K562 (cell line): ENCODE measurements around the gene MAGI2. TPM values are rescaled to one million over a fixed set of nuclear protein-coding genes. Genes with fewer than 3 reads are reported as not detected.

Experiments
- ATAC-seq: fragments of 200-7000 bp; cut with Tn5 transposase; 3 replicates; pipeline ENCODE4 v1.9.1; 2020; ENCODE audit warnings: moderate library complexity
- BruUV-seq: library from RNA; stranded (reverse); fragments of 400-500 nt; replicated peaks from 2 replicates; lab custom pipeline; 2021; lab: Mats Ljungman, UMichigan
- CTCF ChIA-PET: fragments of 300-600 bp; formaldehyde crosslinking; extraction: SDS; loops from one replicate; lab custom pipeline; 2021; ENCODE audit warnings: low intra/inter-chr PET ratio; lab: Yijun Ruan, JAX
- POLR2A ChIA-PET: fragments of 300-600, 350-650 bp; sonication (Branson Sonifier 250); formaldehyde crosslinking; extraction: SDS; loops from one replicate; lab custom pipeline; 2021; ENCODE audit warnings: antibody characterized with exemption, inconsistent platforms; lab: Yijun Ruan, JAX
- DNase-seq, 4 experiments: peaks; one replicate each; pipeline versions ENCODE4 v3.0.0 to v3.0.0-alpha.2; 2011 to 2018; ENCODE audit warnings: low spot score in 3 of 4, mixed read lengths in 3 of 4; ENCODE audit errors: extremely low read depth in 1 of 4
- FAIRE-seq: peaks from 2 replicates; lab custom pipeline; 2011; peaks lifted over from hg19 to GRCh38; lab: Jason Lieb, UNC
- H2AFZ ChIP-seq: 2 replicates; pipeline ENCODE4 v1.6.0; 2011; ENCODE audit warnings: low read depth, low read length, control low read depth, inconsistent platforms
- H3K27ac ChIP-seq: fragments of 200-600 bp; 3 replicates; pipeline ENCODE4 v1.8.0; 2011; ENCODE audit warnings: low read depth, mild to moderate bottlenecking, control low read depth, inconsistent platforms, low read length, moderate library complexity, mixed read lengths; ENCODE audit errors: extremely low read depth
- H3K27me3 ChIP-seq, 2 experiments: fragments of 300-600 bp in 1 of 2; 2 replicates in 1 of 2; 3 replicates in 1 of 2; pipeline versions ENCODE4 v1.6.0 to v1.8.0; 2011; ENCODE audit warnings: inconsistent platforms in 2 of 2, low read length in 2 of 2, mild to moderate bottlenecking in 1 of 2, mixed read lengths in 1 of 2, moderate library complexity in 1 of 2; ENCODE audit not compliant: control insufficient read depth in 2 of 2, insufficient read depth in 2 of 2
- H3K36me3 ChIP-seq: fragments of 300-600 bp; 3 replicates; pipeline ENCODE4 v1.8.0; 2011; ENCODE audit warnings: mild to moderate bottlenecking, low read length, inconsistent platforms; ENCODE audit not compliant: control insufficient read depth, insufficient read depth
- H3K4me1 ChIP-seq, 2 experiments: fragments of 200-600 bp in 1 of 2; replicated peaks in 1 of 2; 2 replicates in 1 of 2; 3 replicates in 1 of 2; pipeline versions ENCODE4 v1.5.1 to v1.8.0; 2011; ENCODE audit warnings: inconsistent platforms in 2 of 2, low read length in 2 of 2, mild to moderate bottlenecking in 1 of 2, mixed read lengths in 1 of 2, moderate library complexity in 1 of 2; ENCODE audit not compliant: control insufficient read depth in 2 of 2, insufficient read depth in 2 of 2
- H3K4me2 ChIP-seq: 2 replicates; pipeline ENCODE4 v1.6.1; 2011; ENCODE audit warnings: low read length, control low read depth, inconsistent platforms, mixed read lengths; ENCODE audit not compliant: insufficient read depth
- H3K4me3 ChIP-seq: fragments of 200-600 bp; sonication (generic), shearing (Covaris generic); 2 replicates; pipeline ENCODE4 v1.5.1; 2016; ENCODE audit warnings: control low read depth, inconsistent platforms
- H3K79me2 ChIP-seq: fragments of 200-600 bp; 3 replicates; pipeline ENCODE4 v1.8.0; 2011; ENCODE audit warnings: low read length, inconsistent platforms; ENCODE audit not compliant: control insufficient read depth, insufficient read depth
- H3K9ac ChIP-seq, 2 experiments: 2 replicates each; pipeline versions ENCODE4 v1.6.0 to v1.6.1; 2011; ENCODE audit warnings: low read depth in 2 of 2, low read length in 2 of 2, control low read depth in 1 of 2, inconsistent platforms in 1 of 2, mild to moderate bottlenecking in 1 of 2, mixed read lengths in 1 of 2; ENCODE audit not compliant: insufficient read depth in 1 of 2
- H3K9me1 ChIP-seq: one replicate; pipeline ENCODE4 v1.6.0; 2011; ENCODE audit warnings: inconsistent platforms, mild to moderate bottlenecking, low read length, moderate library complexity; ENCODE audit not compliant: control insufficient read depth, insufficient read depth
- H3K9me3 ChIP-seq: replicated peaks from 2 replicates; pipeline ENCODE4 v1.5.1; 2011; ENCODE audit warnings: low read depth, low read length, inconsistent platforms; ENCODE audit not compliant: control insufficient read depth, insufficient read depth
- H4K20me1 ChIP-seq: replicated peaks from 2 replicates; pipeline ENCODE4 v1.6.1; 2011; ENCODE audit warnings: low read length, inconsistent platforms, mixed read lengths; ENCODE audit not compliant: control insufficient read depth, insufficient read depth
- EHMT2 ChIP-seq: fragments of 450-650 bp; IDR thresholded peaks from 2 replicates; pipeline ENCODE4 v1.6.1; 2018; ENCODE audit warnings: antibody characterized with exemption
- GABPA ChIP-seq: fragments of 200-800 bp; sonication (Bioruptor generic); conservative IDR thresholded peaks from 2 replicates; pipeline ENCODE4 v1.6.1; 2016; ENCODE audit warnings: low read depth, missing genetic modification characterization, missing compliant biosample characterization
- L3MBTL2 ChIP-seq: fragments of 450-650 bp; IDR thresholded peaks from 2 replicates; pipeline ENCODE4 v1.6.1; 2016; ENCODE audit warnings: mild to moderate bottlenecking, moderate library complexity
- MNT ChIP-seq, 2 experiments: fragments of 450-650 bp; conservative IDR thresholded peaks; 2 replicates each; pipeline ENCODE4 v1.6.1; 2017; ENCODE audit warnings: mild to moderate bottlenecking in 2 of 2, moderate library complexity in 2 of 2
- PYGO2 ChIP-seq: fragments of 450-650 bp; IDR thresholded peaks from 2 replicates; pipeline ENCODE4 v1.6.1; 2016; ENCODE audit warnings: mild to moderate bottlenecking, missing genetic modification characterization, moderate library complexity, missing compliant biosample characterization
- REST ChIP-seq, 2 experiments: fragments of 450-650 bp; formaldehyde crosslinking in 1 of 2; IDR thresholded peaks; 2 replicates each; pipeline versions ENCODE4 v1.4.0 to v1.6.1; 2014 to 2020; ENCODE audit warnings: mild to moderate bottlenecking in 2 of 2, borderline replicate concordance in 1 of 2, low read depth in 1 of 2
- ZNF146 ChIP-seq: IDR thresholded peaks from one replicate; pipeline ENCODE4 v1.6.1; 2018; ENCODE audit warnings: missing compliant biosample characterization; ENCODE audit not compliant: unreplicated experiment
- ZNF311 ChIP-seq: fragments of 250-450 bp; sonication (Bioruptor Pico); IDR thresholded peaks from 2 replicates; pipeline ENCODE4 v1.4.0; 2020; ENCODE audit warnings: mild to moderate bottlenecking, moderate library complexity
- ZNF511 ChIP-seq: sonication (generic); formaldehyde crosslinking; IDR thresholded peaks from 2 replicates; pipeline ENCODE4 v1.8.0; 2022; ENCODE audit warnings: mild to moderate bottlenecking, missing genetic modification reagents
- WGBS: fragments of 100-300 bp; shearing (Covaris generic); methylation state at CpG from one replicate; pipeline ENCODE4 v1.1.6; 2016; ENCODE audit warnings: low coverage, mixed read lengths; ENCODE audit not compliant: insufficient coverage; ENCODE audit errors: missing lambda C conversion rate; 5-methylcytosine and 5-hydroxymethylcytosine counted together
- in situ Hi-C: fragments of 300-500 bp; cut with MboI; formaldehyde crosslinking; loops from 4 replicates; pipeline ENCODE4 v1.15.0; 2018; ENCODE audit warnings: inconsistent platforms, mixed read lengths
- intact Hi-C: fragments of 100-400 bp; cut with micrococcal nuclease; formaldehyde crosslinking; loops from 2 replicates; pipeline ENCODE4 v1.14.2; 2022
- polyA plus RNA-seq, 8 experiments: library from polyadenylated mRNA; depleted of rRNA in 4 of 8; stranded (reverse) in 5 of 8; unstranded in 3 of 8; fragments of >200 nt; fragmentation: Nextera tagmentation in 2 of 8; fragmentation: Illumina TruSeq in 1 of 8; extraction: Ambion mirVana in 2 of 8; extraction: Trizol in 1 of 8; gene quantifications; 2 replicates each; pipeline versions ENCODE4 v1.2.1 to v1.2.3, GENCODE V29; 2011 to 2014; ENCODE audit warnings: inconsistent platforms in 1 of 8, missing spikeins in 1 of 8
- total RNA-seq, 7 experiments: library from RNA; depleted of rRNA in 6 of 7; stranded (reverse); fragments of >200 nt in 6 of 7; fragmentation: Illumina TruSeq in 2 of 7; extraction: Trizol in 2 of 7; gene quantifications; 2 replicates each; pipeline versions ENCODE4 v1.2.1 to v1.2.3, GENCODE V29; 2011 to 2021; ENCODE audit warnings: low replicate concordance in 1 of 7

Gene MAGI2
- total and polyA plus RNA-seq, 9 of the 15 experiments (the other 6 are each of a cell fraction or from before 2014, with no cell fraction given), result 0.27 to 1.4 (median 0.70) TPM

GRCh38 chr7:78620920-78621319, 832.5 kb downstream of the MAGI2 start:
- FAIRE-seq (no peak), ATAC-seq (no peak), DNase-seq (peak in 1 of 4 experiments; percentile 11)
- Histone ChIP-seq H3K9me1 (no peaks in the 10 kb centered on the region), H4K20me1 (no peaks in the 10 kb centered on the region), H3K9me3 (no peaks in the 10 kb centered on the region; the same call in 1 of the 2 replicates), H3K4me3 (no peak overlapping the region), H3K4me1 (no peaks in the 10 kb centered on the region), H3K9ac (no peak overlapping the region), H3K27me3 (no peaks in the 10 kb centered on the region), H3K27ac (no peak overlapping the region), H3K36me3 (no peaks in the 10 kb centered on the region), H3K4me2 (no peak overlapping the region), H3K79me2 (no peaks in the 10 kb centered on the region), H2AFZ (no peak overlapping the region)
- CTCF ChIA-PET, result no interaction called here
- in situ Hi-C loops, result no loop called here
- intact Hi-C loops, result no loop called here
- BruUV-seq, result no TSS peak
- WGBS, result 0% methylated on average over 2 of the region's 2 CpGs
- TF ChIP-seq REST (IDR thresholded peaks at IDR 0.05; ENCODE audit: borderline replicate concordance) (peak; percentile 92), REST (CRISPR knock-in tag; IDR thresholded peaks at IDR 0.05; ENCODE audit: low read depth) (peak; percentile 80), ZNF311 (CRISPR knock-in tag) (no peak), EHMT2 (peak; percentile 87), ZNF146 (CRISPR knock-in tag) (no peak), L3MBTL2 (no peak), ZNF511 (no peak), PYGO2 (tag) (no peak), MNT (conservative IDR thresholded peaks at IDR 0.05) (no peak), GABPA (tag) (no peak)
- POLR2A ChIA-PET, result no interaction called here
